B cell (primary cell): ENCODE data around the gene FRMD7.

Experiments
- CTCF ChIP-seq: fragments of 200-600 bp; IDR thresholded peaks from one replicate; pipeline ENCODE4 v1.8.0; 2022; ENCODE audit warnings: antibody characterized with exemption, mild to moderate bottlenecking
- EZH2 ChIP-seq: IDR thresholded peaks from 2 replicates; pipeline ENCODE4 v1.6.1; 2012; ENCODE audit warnings: borderline replicate concordance, low read depth, mild to moderate bottlenecking, moderate library complexity, low read length; ENCODE audit not compliant: insufficient read depth, poor library complexity, severe bottlenecking

- TF ChIP-seq CTCF = no peak
- TF ChIP-seq EZH2 = no peak
Observed at GRCh38 chrX:132165651-132166050, 37.8 kb upstream of the FRMD7 start.
